Activated CD4-positive, alpha-beta memory T cell treated with anti-CD3 and anti-CD28 coated beads for 36 hours (primary cell): Measurements from ENCODE around the gene MUC21. TPM values are rescaled to one million over a fixed set of nuclear protein-coding genes. Genes with fewer than 3 reads are reported as not detected.
A peak's percentile ranks its signal among the peaks of the same experiment; 100 is the strongest.
"Not testable (repeated sequence)": the region's sequence is repeated elsewhere in the genome, so short reads cannot be mapped to it uniquely, and the experiment has no call there.

ENCODE experiments used
- CTCF ChIA-PET: fragments of 350-600 bp; sonication (Branson Sonifier 250); formaldehyde crosslinking; loops from one replicate; lab custom pipeline; 2021; ENCODE audit warnings: antibody characterized with exemption, inconsistent platforms; lab: Charles Lee
- POLR2A ChIA-PET: fragments of 350-600 bp; sonication (Branson Sonifier 250); formaldehyde crosslinking; loops from one replicate; lab custom pipeline; 2021; ENCODE audit warnings: antibody characterized with exemption; lab: Charles Lee
- DNase-seq: peaks from one replicate; pipeline ENCODE4 v3.0.0-alpha.2; 2020
- H3K27ac Mint-ChIP-seq: one replicate; pipeline ENCODE4 v1.8.0; 2021; ENCODE audit warnings: mixed read lengths
- H3K27me3 Mint-ChIP-seq: one replicate; pipeline ENCODE4 v1.8.0; 2021; ENCODE audit warnings: mixed read lengths
- H3K36me3 Mint-ChIP-seq: one replicate; pipeline ENCODE4 v1.8.0; 2021; ENCODE audit warnings: mixed read lengths
- H3K4me1 Mint-ChIP-seq: one replicate; pipeline ENCODE4 v1.8.0; 2021; ENCODE audit warnings: low read depth, mixed read lengths
- H3K4me3 Mint-ChIP-seq: one replicate; pipeline ENCODE4 v1.8.0; 2021; ENCODE audit warnings: mild to moderate bottlenecking, mixed read lengths
- H3K9me3 Mint-ChIP-seq: one replicate; pipeline ENCODE4 v1.8.0; 2021; ENCODE audit warnings: mixed read lengths
- intact Hi-C: fragments of 100-400 bp; cut with micrococcal nuclease; formaldehyde crosslinking; loops from one replicate; pipeline ENCODE4 v1.15.1; 2023
- total RNA-seq, 2 experiments: library from RNA; stranded (reverse); gene quantifications; one replicate each; pipeline ENCODE4 v1.2.3, GENCODE V29; 2021

The MUC21 gene
- total RNA-seq, 2 experiments from 2014 or later, result not detected

DNA sequence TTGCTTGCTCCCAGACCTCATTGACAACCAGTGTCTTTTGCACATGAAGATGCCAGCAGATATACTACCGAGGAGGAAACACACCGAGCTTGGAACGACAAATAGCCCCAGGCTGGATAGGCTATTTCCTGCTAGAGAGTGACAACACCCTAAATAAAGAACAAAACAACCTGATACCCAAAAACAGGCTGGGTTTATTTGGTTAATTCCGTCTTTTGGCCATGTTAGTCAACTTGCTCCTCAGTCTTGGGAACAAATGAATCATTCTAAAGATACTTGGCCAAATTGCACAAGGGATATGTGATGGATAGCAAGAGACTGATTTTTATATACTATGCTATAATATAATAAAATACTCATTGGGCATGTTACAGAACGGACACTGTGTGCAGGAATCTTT is 15.3 kb downstream of the MUC21 start:
- Mint-ChIP-seq H3K27ac (no peak overlapping the region), H3K27me3 (no peaks in the 10 kb centered on the region)

DNA sequence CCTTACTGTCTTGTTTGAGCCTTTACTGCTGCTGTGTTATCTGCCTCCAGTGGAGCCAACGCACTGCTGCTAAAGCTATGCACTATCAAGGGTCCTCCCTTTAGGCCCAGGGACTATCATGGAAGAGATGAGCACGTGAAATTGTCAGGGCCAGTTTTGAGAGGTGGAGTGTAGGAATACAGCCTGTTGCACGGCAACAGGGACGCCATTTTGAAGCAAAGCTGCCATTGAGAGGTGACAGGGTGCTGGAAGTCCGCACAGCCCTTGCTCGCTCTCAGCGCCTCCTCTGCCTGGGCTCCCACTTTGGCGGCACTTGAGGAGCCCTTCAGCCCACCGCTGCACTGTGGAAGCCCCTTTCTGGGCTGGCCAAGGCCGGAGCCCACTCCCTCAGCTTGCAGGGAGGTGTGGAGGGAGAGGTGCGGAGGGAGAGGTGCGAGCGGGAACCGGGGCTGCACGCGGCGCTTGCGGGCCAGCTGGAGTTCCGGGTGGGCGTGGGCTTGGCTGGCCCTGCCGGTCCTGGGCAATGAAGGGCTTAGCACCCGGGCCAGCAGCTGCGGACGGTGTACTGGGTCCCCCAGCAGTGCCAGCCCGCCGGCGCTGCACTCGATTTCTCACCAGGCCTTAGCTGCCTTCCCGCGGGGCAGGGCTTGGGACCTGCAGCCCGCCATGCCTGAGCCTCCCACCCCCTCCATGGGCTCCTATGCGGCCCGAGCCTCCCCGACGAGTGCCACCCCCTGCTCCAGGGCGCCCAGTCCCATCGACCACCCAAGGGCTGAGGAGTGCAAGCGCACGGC is 16.7 kb downstream of the MUC21 start:
- peaks cover 15% of the 10 kb centered on the region for H3K4me1 Mint-ChIP-seq

More for the DNA sequence above, 15.3 kb downstream of the MUC21 start:
- no peaks in the 10 kb centered on the region for H3K36me3 Mint-ChIP-seq
- ChIA-PET POLR2A (no interaction called here), CTCF (no interaction called here)
- peaks cover 7% of the 10 kb centered on the region for H3K4me1 Mint-ChIP-seq
- H3K9me3 Mint-ChIP-seq, result no peaks in the 10 kb centered on the region
- H3K4me3 Mint-ChIP-seq, result no peak overlapping the region
- DNase-seq, result no peak
- intact Hi-C loops, result no loop called here

DNA sequence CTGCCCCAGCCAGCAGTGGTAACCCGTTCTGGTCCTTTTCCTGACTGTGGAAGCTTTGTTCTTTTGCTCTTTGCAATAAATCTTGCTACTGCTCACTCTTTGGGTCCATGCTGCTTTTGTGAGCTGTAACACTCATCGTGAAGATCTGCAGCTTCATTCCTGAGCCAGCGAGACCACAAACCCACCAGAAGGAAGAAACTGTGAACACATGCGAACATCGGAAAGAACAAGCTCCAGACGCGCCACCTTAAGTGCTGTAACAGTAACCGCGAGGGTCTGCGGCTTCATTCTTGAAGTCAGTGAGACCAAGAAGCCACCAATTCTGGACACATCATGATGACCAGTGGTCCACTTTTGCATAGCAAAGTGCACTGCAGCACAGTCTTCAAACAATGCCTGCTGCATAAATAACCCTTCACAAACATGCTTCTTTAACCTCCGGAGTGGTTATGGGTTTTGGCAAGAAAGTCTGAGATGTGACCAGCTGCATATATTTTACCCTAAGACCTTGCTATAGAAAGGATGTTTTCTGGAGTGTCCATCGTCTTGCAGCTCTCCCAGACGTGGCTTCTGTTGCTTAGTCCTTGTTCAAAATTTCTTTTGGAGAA is 17.9 kb downstream of the MUC21 start:
- Mint-ChIP-seq H3K27ac (peak overlapping the region; percentile 51), H3K9me3 (no peaks in the 10 kb centered on the region), H3K4me1 (peaks cover 15% of the 10 kb centered on the region), H3K36me3 (no peaks in the 10 kb centered on the region), H3K27me3 (peaks cover 5% of the 10 kb centered on the region), H3K4me3 (no peak overlapping the region)
- CTCF ChIA-PET, result no interaction called here
- DNase-seq, result no peak
- intact Hi-C loops, result no loop called here
- POLR2A ChIA-PET, result no interaction called here

More for the DNA sequence above, 16.7 kb downstream of the MUC21 start:
- H3K27me3 Mint-ChIP-seq, H3K36me3 Mint-ChIP-seq, DNase-seq, H3K4me3 Mint-ChIP-seq, intact Hi-C loops, H3K9me3 Mint-ChIP-seq, POLR2A ChIA-PET, H3K27ac Mint-ChIP-seq: not testable (repeated sequence)
- CTCF ChIA-PET, result interaction anchor here (1.5 kb wide), 1 partner anchor 79 kb away, joined by 5 read pairs; no protein-coding TSS in a partner anchor

DNA sequence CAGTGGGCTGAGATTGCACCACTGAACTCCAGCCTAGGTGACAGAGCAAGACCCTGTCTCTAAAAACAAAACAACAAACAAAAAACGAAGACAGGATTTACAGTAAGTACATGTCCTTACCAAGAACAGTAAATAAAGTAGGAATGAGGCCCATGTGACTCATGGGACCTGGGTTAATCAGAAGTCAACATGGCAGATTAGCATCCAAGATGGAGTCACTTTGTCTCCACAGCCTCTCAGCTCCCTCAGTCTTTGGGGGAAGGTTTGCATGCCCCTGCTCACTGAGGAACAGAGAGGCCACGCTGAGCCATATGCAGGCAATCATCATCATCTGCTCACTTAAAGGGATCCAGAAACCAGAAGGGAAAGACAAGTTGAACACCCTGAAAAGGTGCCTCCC is 19.0 kb downstream of the MUC21 start:
- ChIA-PET POLR2A (no interaction called here), CTCF (interaction anchor here (1.3 kb wide), 1 partner anchor 77 kb away, joined by 3 read pairs; no protein-coding TSS in a partner anchor)
- Mint-ChIP-seq H3K27me3 (peaks cover 7% of the 10 kb centered on the region), H3K27ac (no peak overlapping the region), H3K9me3 (no peaks in the 10 kb centered on the region), H3K36me3 (no peaks in the 10 kb centered on the region), H3K4me3 (no peak overlapping the region), H3K4me1 (peaks cover 15% of the 10 kb centered on the region)
- intact Hi-C loops, result no loop called here
- no peak for DNase-seq

DNA sequence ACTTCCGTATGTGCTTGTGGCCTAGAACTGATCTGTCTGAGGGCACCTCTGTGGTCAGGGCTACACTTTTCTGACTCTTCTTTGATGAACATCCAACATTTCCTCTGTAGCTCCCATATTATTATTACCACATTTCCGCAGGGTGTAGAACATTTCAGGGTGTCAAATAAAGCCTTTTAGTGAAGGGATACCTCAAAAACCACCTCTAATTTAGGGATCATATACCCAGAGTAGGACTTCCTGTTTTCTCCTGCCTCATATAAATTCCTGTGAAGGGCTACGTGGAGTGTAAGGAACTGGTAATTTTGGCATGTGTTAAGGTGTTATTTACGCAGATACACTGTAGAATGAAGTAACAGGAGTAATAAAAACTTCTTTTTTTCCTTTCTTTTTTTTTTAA is 21.3 kb downstream of the MUC21 start:
- Mint-ChIP-seq H3K4me3 (no peak overlapping the region), H3K9me3 (no peaks in the 10 kb centered on the region), H3K36me3 (no peaks in the 10 kb centered on the region), H3K4me1 (peaks cover 15% of the 10 kb centered on the region), H3K27me3 (peaks cover 19% of the 10 kb centered on the region), H3K27ac (no peak overlapping the region)
- intact Hi-C loops, result no loop called here
- ChIA-PET POLR2A (no interaction called here), CTCF (interaction anchor here (1.0 to 1.2 kb wide), 3 partner anchors 30 to 82 kb away, joined by 3 read pairs; no protein-coding TSS in a partner anchor)
- DNase-seq, result no peak

DNA sequence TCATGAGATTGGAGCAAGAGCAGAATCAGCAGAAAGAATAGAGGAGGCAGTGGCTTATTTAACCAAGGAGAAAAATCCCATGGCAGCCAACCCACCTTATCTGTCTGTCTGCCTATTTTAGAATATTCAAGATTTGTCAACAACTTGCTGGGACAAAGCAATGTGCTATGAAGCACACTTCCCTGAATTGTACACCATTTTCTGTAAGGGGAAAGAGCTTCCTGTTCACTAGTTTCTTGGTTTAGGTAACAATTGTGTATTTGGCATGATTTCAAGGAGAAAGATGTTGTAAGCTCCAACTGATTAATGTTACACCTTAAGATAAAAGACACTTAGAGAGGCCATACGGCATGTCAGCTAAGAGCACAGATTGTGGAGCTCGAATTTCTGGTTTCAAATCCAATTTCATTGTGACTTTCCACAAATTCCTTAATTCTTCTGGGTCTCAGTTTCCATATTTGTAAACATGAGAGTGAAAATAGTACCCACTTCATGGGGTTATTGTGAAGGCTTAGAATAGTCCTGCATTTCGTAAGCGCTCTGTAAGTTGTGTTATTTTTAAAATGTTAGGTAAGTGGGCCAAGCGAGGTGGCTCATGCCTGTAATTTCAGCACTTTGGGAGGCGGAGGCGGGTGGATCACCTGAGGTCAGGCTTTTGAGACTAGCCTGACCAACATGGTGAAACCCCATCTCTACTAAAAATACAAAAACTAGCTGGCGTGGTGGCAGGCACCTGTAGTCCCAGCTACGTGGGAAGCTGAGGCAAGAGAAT is 21.9 kb downstream of the MUC21 start:
- no peaks in the 10 kb centered on the region for H3K9me3 Mint-ChIP-seq
- POLR2A ChIA-PET, result no interaction called here
- intact Hi-C loops, result no loop called here
- no peak for DNase-seq
- H3K36me3 Mint-ChIP-seq, result no peaks in the 10 kb centered on the region
- peaks cover 22% of the 10 kb centered on the region for H3K27me3 Mint-ChIP-seq
- no peak overlapping the region for H3K27ac Mint-ChIP-seq
- CTCF ChIA-PET, result interaction anchor here (1.0 to 1.1 kb wide), 2 partner anchors 74 to 82 kb away, joined by 3 read pairs; no protein-coding TSS in a partner anchor
- H3K4me3 Mint-ChIP-seq, result no peak overlapping the region
- H3K4me1 Mint-ChIP-seq, result peaks cover 19% of the 10 kb centered on the region

DNA sequence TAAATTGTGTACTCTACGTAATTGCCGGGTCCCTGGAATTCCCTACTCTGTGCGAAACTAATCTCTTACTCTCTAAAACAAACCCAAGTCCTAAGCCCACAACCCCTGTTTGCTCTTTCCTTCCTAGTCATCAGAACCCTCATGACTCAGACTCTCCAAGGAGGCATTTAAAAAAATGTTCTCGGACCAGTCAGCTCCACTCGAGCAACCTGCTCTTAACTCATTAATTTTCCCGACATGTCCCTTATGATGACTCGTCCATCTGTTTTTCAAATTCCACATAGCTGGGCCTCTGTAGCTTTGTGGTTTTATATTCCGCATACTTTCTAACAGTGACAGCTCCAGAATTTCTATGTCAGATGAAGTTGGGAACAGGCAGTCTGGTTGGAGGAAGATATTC is 24.2 kb downstream of the MUC21 start:
- CTCF ChIA-PET, result interaction anchor here (1.3 kb wide), 2 partner anchors 62 to 93 kb away, joined by 3 read pairs; no protein-coding TSS in a partner anchor
- no peaks in the 10 kb centered on the region for H3K36me3 Mint-ChIP-seq
- DNase-seq, result no peak
- no peak overlapping the region for H3K27ac Mint-ChIP-seq
- intact Hi-C loops, result no loop called here
- no peaks in the 10 kb centered on the region for H3K9me3 Mint-ChIP-seq
- peaks cover 17% of the 10 kb centered on the region for H3K4me1 Mint-ChIP-seq
- POLR2A ChIA-PET, result no interaction called here
- H3K4me3 Mint-ChIP-seq, result no peak overlapping the region
- peaks cover 31% of the 10 kb centered on the region for H3K27me3 Mint-ChIP-seq

DNA sequence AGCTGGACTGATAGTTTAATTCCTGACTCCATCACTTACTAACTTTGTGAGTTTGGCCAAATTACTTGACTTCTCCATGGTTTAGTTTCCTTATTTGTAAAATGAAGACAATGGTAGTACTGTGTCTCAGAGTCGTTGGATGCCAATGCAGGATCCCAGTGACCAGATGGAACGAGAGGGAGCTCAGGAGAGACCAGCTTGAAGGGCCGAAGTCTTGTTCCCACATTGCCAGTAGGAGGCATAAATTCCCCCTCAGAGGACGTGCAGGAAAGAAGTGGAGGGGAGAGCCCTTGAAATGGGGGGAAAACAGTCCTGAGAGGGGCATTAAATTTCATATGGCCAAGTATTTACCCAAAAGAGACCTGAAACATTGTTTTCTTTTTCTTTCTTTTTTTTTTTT is 24.6 kb downstream of the MUC21 start:
- Mint-ChIP-seq H3K4me3 (no peak overlapping the region), H3K36me3 (no peaks in the 10 kb centered on the region), H3K27me3 (peaks cover 31% of the 10 kb centered on the region), H3K9me3 (no peaks in the 10 kb centered on the region), H3K27ac (no peak overlapping the region), H3K4me1 (peaks cover 17% of the 10 kb centered on the region)
- intact Hi-C loops, result no loop called here
- CTCF ChIA-PET, result interaction anchor here (0.7 to 1.3 kb wide), 3 partner anchors 62 to 100 kb away, joined by 3 read pairs; partner anchors contain the start of gene GTF2H4
- POLR2A ChIA-PET, result no interaction called here
- no peak for DNase-seq

DNA sequence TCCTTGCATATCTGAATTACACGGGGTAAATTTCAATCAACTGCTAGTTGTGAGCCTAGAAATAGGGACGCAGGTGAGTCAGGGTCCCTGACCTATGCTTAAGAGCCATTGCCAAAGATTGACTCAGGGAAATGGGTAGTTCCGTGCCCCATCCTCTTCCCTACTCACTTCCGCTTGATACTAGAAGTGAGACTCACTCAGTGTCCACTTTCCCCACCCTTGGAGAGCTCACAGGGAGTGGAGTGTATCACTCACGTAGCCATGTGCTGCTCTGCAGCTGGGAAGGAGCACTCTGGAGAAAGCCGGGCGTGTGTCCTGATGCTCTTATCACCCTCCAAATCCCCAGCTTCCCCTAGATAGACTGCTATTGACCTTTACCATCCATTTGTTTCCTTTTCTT is 26.2 kb downstream of the MUC21 start:
- ChIA-PET CTCF (no interaction called here), POLR2A (no interaction called here)
- intact Hi-C loops, result no loop called here
- H3K36me3 Mint-ChIP-seq, result no peaks in the 10 kb centered on the region
- H3K9me3 Mint-ChIP-seq, result no peaks in the 10 kb centered on the region
- no peak overlapping the region for H3K27ac Mint-ChIP-seq
- H3K4me1 Mint-ChIP-seq, result peaks cover 14% of the 10 kb centered on the region
- H3K4me3 Mint-ChIP-seq, result no peak overlapping the region
- H3K27me3 Mint-ChIP-seq, result peaks cover 30% of the 10 kb centered on the region
- DNase-seq, result no peak

DNA sequence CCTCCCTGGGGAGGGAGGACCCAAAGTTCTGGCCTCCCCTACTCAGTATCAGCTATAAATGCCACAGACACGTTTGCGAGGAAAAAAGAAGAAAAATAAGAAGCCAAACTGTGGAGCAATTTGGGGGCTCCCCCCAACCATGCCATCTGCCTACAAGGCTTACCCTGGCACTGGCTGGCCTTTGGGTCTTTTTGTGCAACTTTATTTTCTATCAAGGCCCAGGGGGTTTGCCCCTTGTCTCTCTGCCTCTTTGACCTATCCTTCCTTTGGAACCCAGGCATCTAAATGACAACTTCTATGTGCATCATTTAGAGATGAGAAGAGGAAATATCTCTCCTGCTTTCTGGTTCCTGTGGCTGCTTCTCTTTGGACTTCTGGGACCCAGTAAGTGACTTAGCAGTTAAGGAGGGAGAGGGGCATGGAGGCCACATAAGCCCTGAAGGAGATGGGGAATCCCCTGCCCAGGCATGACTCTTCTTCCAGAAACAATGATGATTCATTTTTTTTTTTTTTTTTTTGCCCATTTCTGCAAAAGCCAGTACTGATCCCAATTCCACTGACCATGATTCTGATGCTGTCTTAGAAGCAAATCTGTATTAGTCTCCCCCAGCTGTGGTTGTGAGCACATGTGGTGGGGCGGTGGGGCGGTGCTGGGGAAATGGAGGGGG is 27.0 kb downstream of the MUC21 start, which contains the start of gene MUC22:
TSS of gene MUC22 (plus strand) at position 82 of the 668 bp plus-strand sequence. CDS start at position 315, 233 bp downstream.
- intact Hi-C loops, result no loop called here
- ChIA-PET CTCF (no interaction called here), POLR2A (no interaction called here)
- peak; percentile 56 for DNase-seq
- Mint-ChIP-seq H3K9me3 (no peaks in the 10 kb centered on the region), H3K4me1 (peaks cover 10% of the 10 kb centered on the region), H3K27ac (no peak within 1 kb of the TSS), H3K27me3 (peaks cover 28% of the 10 kb centered on the region), H3K36me3 (no peaks in the 10 kb centered on the region), H3K4me3 (no peak within 1 kb of the TSS)

DNA sequence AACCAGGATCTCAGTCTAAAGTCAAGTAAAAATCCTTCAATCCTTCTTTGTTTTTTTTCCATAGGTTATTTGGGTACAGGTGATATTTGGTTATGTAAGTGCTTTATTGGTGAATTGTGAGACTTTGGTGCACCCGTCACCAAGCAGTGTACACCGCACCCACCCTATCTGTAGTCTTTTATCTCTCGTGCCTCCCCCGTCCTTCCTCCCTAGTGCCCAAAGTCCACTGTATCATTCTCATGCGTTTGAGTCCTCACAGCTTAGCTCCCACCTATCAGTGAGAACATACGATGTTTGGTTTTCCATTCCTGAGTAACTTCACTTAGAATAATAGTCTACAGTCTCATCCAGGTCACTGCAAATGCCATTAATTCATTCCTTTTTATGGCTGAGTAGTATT is 27.6 kb downstream of the MUC21 start:
- intact Hi-C loops, result no loop called here
- no peak overlapping the region for H3K4me3 Mint-ChIP-seq

More for the DNA sequence above, 27.6 kb downstream of the MUC21 start:
- H3K27ac Mint-ChIP-seq, result no peak overlapping the region
- H3K9me3 Mint-ChIP-seq, result no peaks in the 10 kb centered on the region
- POLR2A ChIA-PET, result no interaction called here
- H3K27me3 Mint-ChIP-seq, result peaks cover 30% of the 10 kb centered on the region
- no peak for DNase-seq
- CTCF ChIA-PET, result no interaction called here
- peaks cover 10% of the 10 kb centered on the region for H3K4me1 Mint-ChIP-seq
- H3K36me3 Mint-ChIP-seq, result no peaks in the 10 kb centered on the region
